ENCODE results near the gene PPP3CA.

DNA sequence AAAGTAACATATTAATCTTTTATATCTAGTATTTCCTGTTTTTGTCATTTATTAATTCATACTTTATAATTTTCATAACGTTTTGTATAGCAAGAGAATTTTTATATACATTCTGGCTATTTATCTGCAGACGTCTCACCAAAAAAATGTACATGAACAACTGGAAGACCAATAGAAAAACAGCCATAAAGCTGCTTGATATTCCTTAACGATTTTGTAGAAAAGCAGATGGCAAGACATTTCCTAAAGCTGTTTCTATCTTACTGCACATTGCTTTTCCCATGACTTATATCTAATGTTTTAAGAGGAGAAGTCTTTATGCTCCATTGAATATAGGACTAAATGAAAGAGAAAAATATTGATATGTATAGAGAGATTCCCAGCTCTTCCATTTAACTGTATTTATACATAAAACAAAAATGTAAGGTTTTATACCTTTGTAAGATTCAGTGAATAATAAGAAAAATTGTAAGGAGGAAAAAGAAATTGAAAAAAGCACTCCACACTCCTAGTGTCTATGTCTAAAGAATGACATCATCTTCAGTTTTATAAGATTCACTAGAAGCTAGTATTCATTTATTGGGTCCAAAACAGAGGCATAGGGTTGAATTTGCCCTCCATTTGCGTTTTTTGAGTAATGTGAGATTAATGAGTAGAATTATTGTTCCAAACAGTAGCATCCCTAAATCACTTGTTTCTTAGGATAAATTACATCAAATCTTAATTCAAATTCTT is 248.5 kb downstream of the PPP3CA start:
- TF ChIP-seq, protein P1, sequence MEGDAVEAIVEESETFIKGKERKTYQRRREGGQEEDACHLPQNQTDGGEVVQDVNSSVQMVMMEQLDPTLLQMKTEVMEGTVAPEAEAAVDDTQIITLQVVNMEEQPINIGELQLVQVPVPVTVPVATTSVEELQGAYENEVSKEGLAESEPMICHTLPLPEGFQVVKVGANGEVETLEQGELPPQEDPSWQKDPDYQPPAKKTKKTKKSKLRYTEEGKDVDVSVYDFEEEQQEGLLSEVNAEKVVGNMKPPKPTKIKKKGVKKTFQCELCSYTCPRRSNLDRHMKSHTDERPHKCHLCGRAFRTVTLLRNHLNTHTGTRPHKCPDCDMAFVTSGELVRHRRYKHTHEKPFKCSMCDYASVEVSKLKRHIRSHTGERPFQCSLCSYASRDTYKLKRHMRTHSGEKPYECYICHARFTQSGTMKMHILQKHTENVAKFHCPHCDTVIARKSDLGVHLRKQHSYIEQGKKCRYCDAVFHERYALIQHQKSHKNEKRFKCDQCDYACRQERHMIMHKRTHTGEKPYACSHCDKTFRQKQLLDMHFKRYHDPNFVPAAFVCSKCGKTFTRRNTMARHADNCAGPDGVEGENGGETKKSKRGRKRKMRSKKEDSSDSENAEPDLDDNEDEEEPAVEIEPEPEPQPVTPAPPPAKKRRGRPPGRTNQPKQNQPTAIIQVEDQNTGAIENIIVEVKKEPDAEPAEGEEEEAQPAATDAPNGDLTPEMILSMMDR (IDR thresholded peaks at IDR 0.05) = no peak
- TF ChIP-seq EZH2phosphoT487 (IDR thresholded peaks at IDR 0.05) (no peak), EZH2 (IDR thresholded peaks at IDR 0.05) (no peak)

Data from neural progenitor cell (in vitro differentiated cells).